Gastroesophageal sphincter (tissue), 3 donors: ENCODE measurements around the gene CNTNAP5.

Experiments used
- POLR2A ChIP-seq, 2 donors: fragments of 450-650 bp; IDR thresholded peaks; one replicate each; pipeline ENCODE4 v1.6.1; 2017; ENCODE audit warnings: antibody characterized with exemption in 2 of 2, mild to moderate bottlenecking in 2 of 2, moderate library complexity in 1 of 2
- TF ChIP-seq, protein P1 (sequence below), 4 experiments: fragments of 200-600 bp in 2 of 4; fragments of 450-650 bp in 2 of 4; sonication (generic) in 1 of 4; IDR thresholded peaks; one replicate each; pipeline ENCODE4 v1.5.1; 2017 to 2019; ENCODE audit warnings: antibody characterized with exemption in 4 of 4, mild to moderate bottlenecking in 2 of 4, moderate library complexity in 2 of 4

- TF ChIP-seq, protein P1, sequence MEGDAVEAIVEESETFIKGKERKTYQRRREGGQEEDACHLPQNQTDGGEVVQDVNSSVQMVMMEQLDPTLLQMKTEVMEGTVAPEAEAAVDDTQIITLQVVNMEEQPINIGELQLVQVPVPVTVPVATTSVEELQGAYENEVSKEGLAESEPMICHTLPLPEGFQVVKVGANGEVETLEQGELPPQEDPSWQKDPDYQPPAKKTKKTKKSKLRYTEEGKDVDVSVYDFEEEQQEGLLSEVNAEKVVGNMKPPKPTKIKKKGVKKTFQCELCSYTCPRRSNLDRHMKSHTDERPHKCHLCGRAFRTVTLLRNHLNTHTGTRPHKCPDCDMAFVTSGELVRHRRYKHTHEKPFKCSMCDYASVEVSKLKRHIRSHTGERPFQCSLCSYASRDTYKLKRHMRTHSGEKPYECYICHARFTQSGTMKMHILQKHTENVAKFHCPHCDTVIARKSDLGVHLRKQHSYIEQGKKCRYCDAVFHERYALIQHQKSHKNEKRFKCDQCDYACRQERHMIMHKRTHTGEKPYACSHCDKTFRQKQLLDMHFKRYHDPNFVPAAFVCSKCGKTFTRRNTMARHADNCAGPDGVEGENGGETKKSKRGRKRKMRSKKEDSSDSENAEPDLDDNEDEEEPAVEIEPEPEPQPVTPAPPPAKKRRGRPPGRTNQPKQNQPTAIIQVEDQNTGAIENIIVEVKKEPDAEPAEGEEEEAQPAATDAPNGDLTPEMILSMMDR (IDR thresholded peaks at IDR 0.05), result no peak
- TF ChIP-seq POLR2A (IDR thresholded peaks at IDR 0.05), result no peak
Measured at GRCh38 chr2:124689348-124689747, 664.3 kb downstream of the CNTNAP5 start.
